Stomach (tissue), 9 donors: ENCODE results near the gene TMEM140. TPM values are rescaled to one million over a fixed set of nuclear protein-coding genes. Genes with fewer than 3 reads are reported as not detected.

ENCODE experiments used
- DNase-seq, 2 donors: peaks; one replicate each; pipeline versions ENCODE4 v3.0.0 to v3.0.0-alpha.2; 2013 to 2019
- H3K27ac ChIP-seq, 5 donors: fragments of 200-600 bp in 4 of 5; sonication (generic) in 4 of 5; one replicate each; pipeline ENCODE4 v1.5.1; 2013 to 2019; ENCODE audit warnings: mild to moderate bottlenecking in 1 of 5, moderate library complexity in 1 of 5
- H3K27me3 ChIP-seq, 3 donors: fragments of 200-600 bp; sonication (generic); one replicate each; pipeline ENCODE4 v1.5.1; 2017 to 2019; ENCODE audit warnings: mixed run types in 1 of 3
- H3K36me3 ChIP-seq, 4 donors: fragments of 200-600 bp; sonication (generic); 1 replicate in 3 of 4; 2 replicates in 1 of 4; pipeline ENCODE4 v1.5.1; 2016 to 2019
- H3K4me1 ChIP-seq, 4 donors: fragments of 200-600 bp; sonication (generic); one replicate each; pipeline ENCODE4 v1.5.1; 2016 to 2019
- H3K4me3 ChIP-seq, 4 donors: fragments of 200-600 bp; sonication (generic) in 3 of 4; one replicate each; pipeline ENCODE4 v1.5.1; 2016 to 2019; ENCODE audit warnings: mild to moderate bottlenecking in 1 of 4
- H3K9me3 ChIP-seq, 4 donors: fragments of 200-600 bp; sonication (generic); one replicate each; pipeline ENCODE4 v1.5.1; 2016 to 2019
- CTCF ChIP-seq, 7 experiments: fragments of 450-650 bp in 4 of 7; fragments of 200-600 bp in 3 of 7; sonication (generic) in 3 of 7; IDR thresholded peaks; one replicate each; pipeline ENCODE4 v1.5.1; 2016 to 2019; ENCODE audit warnings: antibody characterized with exemption in 7 of 7, control low read depth in 2 of 7, mild to moderate bottlenecking in 1 of 7
- EP300 ChIP-seq: sonication (generic); formaldehyde crosslinking; IDR thresholded peaks from one replicate; pipeline ENCODE4 v1.6.1; 2017; ENCODE audit warnings: antibody characterized with exemption
- POLR2A ChIP-seq, 4 donors: fragments of 450-650 bp; IDR thresholded peaks; one replicate each; pipeline ENCODE4 v1.6.1; 2016; ENCODE audit warnings: antibody characterized with exemption in 4 of 4, control low read depth in 2 of 4, mild to moderate bottlenecking in 1 of 4, moderate library complexity in 1 of 4
- POLR2AphosphoS5 ChIP-seq, 3 donors: sonication (generic); formaldehyde crosslinking; IDR thresholded peaks; one replicate each; pipeline ENCODE4 v1.6.1; 2016; ENCODE audit warnings: antibody characterized with exemption in 3 of 3
- WGBS, 5 donors: extraction: QIAGEN DNeasy Blood & Tissue Kit in 3 of 5; methylation state at CpG; one replicate each; pipeline versions ENCODE4 v1.1.5 to v1.1.7; 2013 to 2018; 5-methylcytosine and 5-hydroxymethylcytosine counted together
- intact Hi-C: fragments of 100-400 bp; cut with DNase I; formaldehyde crosslinking; loops from one replicate; pipeline ENCODE4 v1.15.1; 2023; ENCODE audit warnings: low total_unique reads
- polyA plus RNA-seq, 3 donors: library from polyadenylated mRNA; stranded (reverse); fragments of 200-250 nt; gene quantifications; one replicate each; pipeline ENCODE4 v1.2.3, GENCODE V29; 2013
- total RNA-seq, 5 donors: library from RNA; depleted of rRNA; stranded (reverse); fragments of >200 nt; gene quantifications; one replicate each; pipeline versions ENCODE4 v1.1.0 to v1.2.3, GENCODE V29; 2014 to 2016
- donor health status: healthy with polysubstance abuse.
- donor health status: Bipolar disorder and iron deficiency.
- donor health status: healthy.

TMEM140 gene
- total and polyA plus RNA-seq, 8 donors: 0.89 to 18.7 (median 7.9) TPM

- Histone ChIP-seq H3K36me3 (peaks cover 51 to 97% (median 93%) of the 10 kb centered on the region in 4 donors), H3K9me3 (peaks cover 8 to 27% (median 16%) of the 10 kb centered on the region in 4 donors), H3K27ac (no peak overlapping the region), H3K27me3 (no peaks in the 10 kb centered on the region), H3K4me1 (peaks cover 5 to 18% (median 14%) of the 10 kb centered on the region in 4 donors), H3K4me3 (no peak overlapping the region)
- intact Hi-C loops: no loop called here
- 83 to 100% (median 98%) methylated on average over 2 to 3 of the region's 3 CpGs for WGBS, 5 donors
- DNase-seq: no peak
- no peak for TF ChIP-seq CTCF (IDR thresholded peaks at IDR 0.05)
- TF ChIP-seq POLR2AphosphoS5 (IDR thresholded peaks at IDR 0.05): no peak
- no peak for TF ChIP-seq EP300
- no peak for TF ChIP-seq POLR2A (IDR thresholded peaks at IDR 0.05)
Observed at GRCh38 chr7:135186261-135186540, 38.3 kb downstream of the TMEM140 start.

GRCh38 chr7:135186841-135187253 lies 39.0 kb downstream of the TMEM140 start:
- TF ChIP-seq EP300: no peak

GRCh38 chr7:135188298-135188984 lies 40.6 kb downstream of the TMEM140 start:
- WGBS, 5 donors: 94 to 97% (median 95%) methylated on average over 12 of the region's 12 CpGs
- peaks cover 5 to 18% (median 14%) of the 10 kb centered on the region in 4 donors for H3K4me1 ChIP-seq
- intact Hi-C loops: no loop called here
- H3K27me3 ChIP-seq: no peaks in the 10 kb centered on the region
- H3K36me3 ChIP-seq: peaks cover 59 to 98% (median 94%) of the 10 kb centered on the region in 4 donors
- H3K27ac ChIP-seq: peak overlapping the region in 4 of 5 donors; percentile 48 to 63 (median 52)
- DNase-seq: peak in 1 of 2 donors; percentile 19
- H3K4me3 ChIP-seq: no peak overlapping the region
- no peak for TF ChIP-seq POLR2AphosphoS5 (IDR thresholded peaks at IDR 0.05)
- no peak for TF ChIP-seq EP300
- TF ChIP-seq CTCF (IDR thresholded peaks at IDR 0.05): no peak
- no peak for TF ChIP-seq POLR2A (IDR thresholded peaks at IDR 0.05)
- H3K9me3 ChIP-seq: peaks cover 0 to 5% (median 0%) of the 10 kb centered on the region in 4 donors

More at GRCh38 chr7:135186841-135187253, 39.0 kb downstream of the TMEM140 start:
- WGBS, 5 donors: 80 to 90% (median 84%) methylated on average over 10 to 12 of the region's 12 CpGs
- Histone ChIP-seq H3K27me3 (no peaks in the 10 kb centered on the region), H3K4me1 (peaks cover 5 to 18% (median 14%) of the 10 kb centered on the region in 4 donors), H3K27ac (no peak overlapping the region), H3K36me3 (peaks cover 51 to 98% (median 94%) of the 10 kb centered on the region in 4 donors), H3K9me3 (peaks cover 1 to 21% (median 9%) of the 10 kb centered on the region in 4 donors), H3K4me3 (no peak overlapping the region)
- intact Hi-C loops: no loop called here
- DNase-seq: peak in 1 of 2 donors; percentile 22

- Histone ChIP-seq H3K4me3 (no peak overlapping the region), H3K36me3 (peaks cover 57 to 98% (median 94%) of the 10 kb centered on the region in 4 donors), H3K27me3 (no peaks in the 10 kb centered on the region), H3K9me3 (no peaks in the 10 kb centered on the region), H3K4me1 (peaks cover 5 to 18% (median 14%) of the 10 kb centered on the region in 4 donors), H3K27ac (peak overlapping the region; percentile 41 to 63 (median 49))
- peak in 1 of 2 donors; percentile 72 for DNase-seq
- 40 to 73% (median 45%) methylated on average over 6 of the region's 6 CpGs for WGBS, 5 donors
- TF ChIP-seq POLR2A (IDR thresholded peaks at IDR 0.05): no peak
- TF ChIP-seq POLR2AphosphoS5 (IDR thresholded peaks at IDR 0.05): peak in 1 of 3 donors; percentile 52
- intact Hi-C loops: no loop called here
Observed at GRCh38 chr7:135189221-135189662, 41.4 kb downstream of the TMEM140 start.

GRCh38 chr7:135189961-135190360 lies 42.1 kb downstream of the TMEM140 start:
- Histone ChIP-seq H3K27me3 (no peaks in the 10 kb centered on the region), H3K36me3 (peaks cover 58 to 98% (median 94%) of the 10 kb centered on the region in 4 donors), H3K4me1 (peaks cover 5 to 18% (median 14%) of the 10 kb centered on the region in 4 donors), H3K9me3 (no peaks in the 10 kb centered on the region), H3K27ac (peak overlapping the region; percentile 14 to 75 (median 48)), H3K4me3 (no peak overlapping the region)
- no peak for TF ChIP-seq EP300
- TF ChIP-seq POLR2A (IDR thresholded peaks at IDR 0.05): no peak
- no peak for TF ChIP-seq CTCF (IDR thresholded peaks at IDR 0.05)
- TF ChIP-seq POLR2AphosphoS5 (IDR thresholded peaks at IDR 0.05): no peak
- intact Hi-C loops: no loop called here
- peak in 1 of 2 donors; percentile 9 for DNase-seq
- WGBS, 5 donors: 75 to 87% (median 83%) methylated on average over 4 of the region's 4 CpGs
